H1 (cell line): ENCODE data around the gene PHLDA2. TPM values are rescaled to one million over a fixed set of nuclear protein-coding genes. Genes with fewer than 3 reads are reported as not detected.

Experiments
- CTCF ChIA-PET: fragments of 300-600 bp; sonication (Branson Sonifier 250); formaldehyde crosslinking; loops from one replicate; lab custom pipeline; 2021; ENCODE audit not compliant: partially characterized antibody; lab: Charles Lee
- POLR2A ChIA-PET: fragments of 300-600 bp; sonication (Branson Sonifier 250); formaldehyde crosslinking; loops from one replicate; lab custom pipeline; 2021; ENCODE audit warnings: inconsistent platforms; ENCODE audit not compliant: partially characterized antibody; lab: Charles Lee
- DNase-seq, 2 experiments: peaks; one replicate each; pipeline versions ENCODE4 v3.0.0 to v3.0.0-alpha.2; 2010 to 2022; ENCODE audit warnings: low spot score in 2 of 2, low read depth in 1 of 2, mixed read lengths in 1 of 2
- FAIRE-seq: peaks from 2 replicates; lab custom pipeline; 2011; peaks lifted over from hg19 to GRCh38; lab: Jason Lieb, UNC
- H2AFZ ChIP-seq: 2 replicates; pipeline ENCODE4 v1.8.1; 2012; ENCODE audit warnings: low read length, inconsistent platforms
- H2AK5ac ChIP-seq: 2 replicates; pipeline ENCODE4 v1.6.1; 2013; ENCODE audit warnings: low read depth, low read length
- H2BK120ac ChIP-seq: replicated peaks from 2 replicates; pipeline ENCODE3; 2013; ENCODE audit warnings: low read depth, low read length, inconsistent platforms
- H2BK12ac ChIP-seq: 2 replicates; pipeline ENCODE4 v1.6.1; 2013; ENCODE audit warnings: low read depth, low read length
- H2BK15ac ChIP-seq: 2 replicates; pipeline ENCODE4 v1.6.1; 2013; ENCODE audit warnings: low read length
- H2BK20ac ChIP-seq: 2 replicates; pipeline ENCODE4 v1.6.1; 2013; ENCODE audit warnings: low read length
- H2BK5ac ChIP-seq: 2 replicates; pipeline ENCODE4 v1.6.1; 2013; ENCODE audit warnings: low read depth, low read length
- H3K14ac ChIP-seq: 2 replicates; pipeline ENCODE4 v1.6.1; 2013; ENCODE audit warnings: inconsistent platforms; ENCODE audit not compliant: insufficient read length
- H3K18ac ChIP-seq: 2 replicates; pipeline ENCODE4 v1.6.1; 2013; ENCODE audit warnings: low read length; ENCODE audit errors: extremely low read depth
- H3K23ac ChIP-seq: 2 replicates; pipeline ENCODE4 v1.6.1; 2013; ENCODE audit warnings: inconsistent platforms; ENCODE audit not compliant: insufficient read length
- H3K23me2 ChIP-seq: 2 replicates; pipeline ENCODE4 v1.6.1; 2013; ENCODE audit warnings: low read depth, low read length
- H3K27ac ChIP-seq: 2 replicates; pipeline ENCODE4 v1.6.1; 2011; ENCODE audit warnings: low read depth, low read length, inconsistent platforms
- H3K27me3 ChIP-seq, 4 experiments: replicated peaks in 1 of 4; 1 replicate in 1 of 4; 2 replicates in 3 of 4; pipeline versions ENCODE4 v1.6.1 to v1.8.1; 2011 to 2013; ENCODE audit warnings: low read length in 3 of 4, mild to moderate bottlenecking in 3 of 4, inconsistent platforms in 2 of 4, mixed read lengths in 2 of 4, moderate library complexity in 1 of 4; ENCODE audit not compliant: control insufficient read depth in 3 of 4, insufficient read depth in 3 of 4; ENCODE audit errors: extremely low read depth in 1 of 4
- H3K36me3 ChIP-seq, 4 experiments: 2 replicates each; pipeline versions ENCODE4 v1.6.1 to v1.8.1; 2011 to 2013; ENCODE audit warnings: mild to moderate bottlenecking in 4 of 4, low read length in 3 of 4, moderate library complexity in 2 of 4, control low read depth in 1 of 4, inconsistent platforms in 1 of 4; ENCODE audit not compliant: insufficient read depth in 4 of 4, control insufficient read depth in 2 of 4
- H3K4ac ChIP-seq: replicated peaks from 2 replicates; pipeline ENCODE3; 2013; ENCODE audit warnings: low read length, low read depth, mixed read lengths, inconsistent platforms; ENCODE audit not compliant: insufficient read length
- H3K4me1 ChIP-seq, 4 experiments: replicated peaks in 1 of 4; 1 replicate in 1 of 4; 2 replicates in 3 of 4; pipeline versions ENCODE4 v1.6.1 to v1.8.1; 2011 to 2013; ENCODE audit warnings: low read length in 3 of 4, inconsistent platforms in 2 of 4, mixed read lengths in 1 of 4; ENCODE audit not compliant: insufficient read depth in 4 of 4, control insufficient read depth in 3 of 4
- H3K4me2 ChIP-seq, 2 experiments: 2 replicates each; pipeline versions ENCODE4 v1.6.1 to v1.8.1; 2011 to 2013; ENCODE audit warnings: low read depth in 2 of 2, low read length in 2 of 2, control low read depth in 1 of 2, inconsistent platforms in 1 of 2, mild to moderate bottlenecking in 1 of 2; ENCODE audit not compliant: insufficient read depth in 1 of 2
- H3K4me3 ChIP-seq, 4 experiments: fragments of 200-600, 300-600 bp in 1 of 4; sonication (generic), shearing (Covaris generic), sonication (Bioruptor Twin) in 1 of 4; 2 replicates each; pipeline versions ENCODE4 v1.5.1 to v1.8.1; 2011 to 2016; ENCODE audit warnings: low read length in 4 of 4, low read depth in 3 of 4, control low read depth in 2 of 4, inconsistent platforms in 2 of 4, mild to moderate bottlenecking in 2 of 4, mixed read lengths in 1 of 4, moderate library complexity in 1 of 4; ENCODE audit not compliant: insufficient read depth in 2 of 4; ENCODE audit errors: extremely low read depth in 1 of 4
- H3K56ac ChIP-seq: replicated peaks from 2 replicates; pipeline ENCODE3; 2013; ENCODE audit warnings: low read depth, mild to moderate bottlenecking, mixed read lengths, low read length, inconsistent platforms; ENCODE audit not compliant: insufficient read length
- H3K79me1 ChIP-seq: 2 replicates; pipeline ENCODE4 v1.6.1; 2013; ENCODE audit warnings: low read depth, low read length, control low read depth
- H3K79me2 ChIP-seq, 2 experiments: 2 replicates each; pipeline versions ENCODE4 v1.6.1 to v1.8.1; 2012 to 2013; ENCODE audit warnings: low read length in 2 of 2, mild to moderate bottlenecking in 2 of 2, inconsistent platforms in 1 of 2; ENCODE audit not compliant: insufficient read depth in 2 of 2, control insufficient read depth in 1 of 2
- H3K9ac ChIP-seq, 4 experiments: replicated peaks in 1 of 4; 1 replicate in 1 of 4; 2 replicates in 3 of 4; pipeline versions ENCODE4 v1.6.1 to v1.8.1; 2011 to 2013; ENCODE audit warnings: low read depth in 3 of 4, low read length in 3 of 4, control low read depth in 2 of 4, mild to moderate bottlenecking in 2 of 4, moderate library complexity in 2 of 4, inconsistent platforms in 1 of 4; ENCODE audit errors: extremely low read depth in 1 of 4
- H3K9me3 ChIP-seq, 2 experiments: 2 replicates each; pipeline versions ENCODE4 v1.6.1 to v1.8.1; 2012 to 2013; ENCODE audit warnings: mild to moderate bottlenecking in 2 of 2, moderate library complexity in 2 of 2, control low read depth in 1 of 2, inconsistent platforms in 1 of 2, low read depth in 1 of 2, low read length in 1 of 2, mixed read lengths in 1 of 2; ENCODE audit not compliant: insufficient read depth in 2 of 2
- H4K20me1 ChIP-seq, 2 experiments: replicated peaks in 1 of 2; 2 replicates each; pipeline versions ENCODE3 to v1.8.1; 2011 to 2013; ENCODE audit warnings: inconsistent platforms in 2 of 2, low read length in 2 of 2, mild to moderate bottlenecking in 1 of 2; ENCODE audit not compliant: insufficient read depth in 2 of 2, control insufficient read depth in 1 of 2
- H4K5ac ChIP-seq: 2 replicates; pipeline ENCODE4 v1.6.1; 2013; ENCODE audit warnings: low read length, low read depth, mixed read lengths, inconsistent platforms; ENCODE audit not compliant: insufficient read length
- H4K8ac ChIP-seq: 2 replicates; pipeline ENCODE4 v1.8.0; 2013; ENCODE audit warnings: mild to moderate bottlenecking, moderate library complexity, low read length, inconsistent platforms; ENCODE audit not compliant: insufficient read depth; ENCODE audit errors: extremely low read depth
- H4K91ac ChIP-seq: replicated peaks from 2 replicates; pipeline ENCODE3; 2013; ENCODE audit warnings: low read length, mixed read lengths, inconsistent platforms; ENCODE audit not compliant: insufficient read length
- CBX5 ChIP-seq: fragments of 300-800, 300-1000 bp; sonication (generic); IDR thresholded peaks from 2 replicates; pipeline ENCODE4 v1.7.1; 2016; ENCODE audit warnings: antibody characterized with exemption, low read length, low read depth
- CHD2 ChIP-seq: IDR thresholded peaks from 2 replicates; pipeline ENCODE4 v1.6.1; 2012; ENCODE audit warnings: low read length, improper control_type of control experiment
- CREB1 ChIP-seq: IDR thresholded peaks from 2 replicates; pipeline ENCODE4 v1.6.1; 2012; ENCODE audit warnings: inconsistent platforms
- KDM1A ChIP-seq: fragments of 200-600, 300-600 bp; sonication (generic); IDR thresholded peaks from 2 replicates; pipeline ENCODE4 v1.7.1; 2016; ENCODE audit warnings: mild to moderate bottlenecking, low read length, borderline replicate concordance
- RXRA ChIP-seq: IDR thresholded peaks from 2 replicates; pipeline ENCODE4 v1.6.1; 2011; ENCODE audit warnings: low read depth, mild to moderate bottlenecking, low read length, moderate library complexity; ENCODE audit not compliant: insufficient read depth
- SIN3A ChIP-seq, 2 experiments: IDR thresholded peaks in 1 of 2; conservative IDR thresholded peaks in 1 of 2; 2 replicates each; pipeline ENCODE4 v1.6.1; 2011 to 2012; ENCODE audit warnings: low read length in 2 of 2, improper control_type of control experiment in 1 of 2, low read depth in 1 of 2, mild to moderate bottlenecking in 1 of 2
- SIRT6 ChIP-seq: IDR thresholded peaks from one replicate; pipeline ENCODE4 v1.7.1; 2012; ENCODE audit warnings: low read length, inconsistent platforms
- SIX5 ChIP-seq: IDR thresholded peaks from 2 replicates; pipeline ENCODE4 v1.6.1; 2011; ENCODE audit warnings: mild to moderate bottlenecking, low read depth, low read length
- SUZ12 ChIP-seq: fragments of 200-600 bp; sonication (generic); IDR thresholded peaks from 2 replicates; pipeline ENCODE4 v1.6.1; 2012; ENCODE audit warnings: mild to moderate bottlenecking, inconsistent platforms, low read length, moderate library complexity, mixed read lengths
- YY1 ChIP-seq: IDR thresholded peaks from 2 replicates; pipeline ENCODE4 v1.6.1; 2011; ENCODE audit warnings: low read depth, mild to moderate bottlenecking, low read length
- WGBS, 2 experiments: shearing (Covaris generic) in 1 of 2; methylation state at CpG; one replicate each; pipeline versions ENCODE4 v1.1.6 to v1.1.7; 2013 to 2015; ENCODE audit warnings: low lambda C conversion rate in 2 of 2, mixed read lengths in 2 of 2, inconsistent platforms in 1 of 2, low coverage in 1 of 2, missing lambda C conversion rate in 1 of 2; ENCODE audit not compliant: insufficient replicate concordance in 2 of 2, insufficient coverage in 1 of 2, insufficient read length in 1 of 2; ENCODE audit errors: extremely low coverage in 1 of 2, missing lambda C conversion rate in 1 of 2; 5-methylcytosine and 5-hydroxymethylcytosine counted together
- polyA plus RNA-seq, 7 experiments: library from polyadenylated mRNA; depleted of rRNA in 3 of 7; stranded (reverse) in 5 of 7; unstranded in 2 of 7; fragments of >200 nt in 5 of 7; fragments of 200-250 nt in 2 of 7; gene quantifications; 1 replicate in 5 of 7; 2 replicates in 1 of 7; 4 replicates in 1 of 7; pipeline versions ENCODE4 v1.2.1 to v1.2.3, GENCODE V29; 2011 to 2013; ENCODE audit warnings: missing spikeins in 2 of 7, mixed read lengths in 2 of 7
- total RNA-seq: library from RNA; stranded (reverse); fragmentation: NEBNext Ultra II Directional; extraction: Animal tissue kit (Norgen Biotek cat#: 25700); gene quantifications from 2 replicates; pipeline ENCODE4 v1.2.1, GENCODE V29; 2021
- TF ChIP-seq, protein P1 (sequence below): IDR thresholded peaks from 2 replicates; pipeline ENCODE4 v1.6.1; 2012; ENCODE audit warnings: low read length, inconsistent platforms

PHLDA2 gene
- total and polyA plus RNA-seq, 2 of the 8 experiments (the other 6 are each of a cell fraction or from before 2014, with no cell fraction given) = 5.2 to 7.6 TPM

DNA sequence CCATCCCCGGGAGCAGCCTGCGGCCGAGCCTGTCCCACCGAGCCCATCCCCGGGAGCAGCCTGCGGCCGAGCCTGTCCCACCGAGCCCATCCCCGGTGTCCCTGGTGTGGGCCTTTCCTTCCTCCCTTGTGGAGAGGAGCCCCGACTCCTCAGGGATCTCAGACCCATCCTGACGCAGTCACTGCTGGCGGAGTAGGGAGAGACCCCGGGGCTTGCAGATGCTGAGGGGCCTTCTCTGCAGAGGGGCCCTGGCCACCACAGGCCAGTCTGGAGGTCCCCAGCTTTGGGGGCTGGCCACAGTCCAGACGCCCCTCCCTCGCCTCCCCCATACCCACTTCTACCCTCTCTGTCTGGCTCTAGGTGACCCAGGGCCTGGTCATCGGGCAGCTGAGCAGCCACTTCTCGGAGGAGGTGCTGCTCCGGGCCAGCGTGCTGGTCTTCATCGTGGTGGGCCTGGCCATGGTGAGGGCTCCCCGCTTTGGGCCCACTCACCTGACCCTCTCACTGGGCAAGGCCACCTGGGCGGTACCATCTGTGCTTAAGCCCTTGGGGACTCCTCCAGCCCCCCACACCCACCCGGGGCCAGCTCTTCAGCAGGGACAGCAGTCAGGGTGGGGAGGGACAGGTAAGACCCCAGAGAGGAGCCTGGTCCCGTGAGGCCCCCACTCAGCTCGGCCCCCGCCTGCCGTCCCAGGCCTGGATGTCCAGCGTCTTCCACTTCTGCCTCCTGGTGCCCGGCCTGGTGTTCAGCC, 7.3 kb downstream of the PHLDA2 start:
- H3K9ac ChIP-seq = no peak overlapping the region
- no peak overlapping the region for H3K14ac ChIP-seq
- no peaks in the 10 kb centered on the region for H3K36me3 ChIP-seq
- no peak for DNase-seq
- 89% methylated on average over 19 of the region's 29 CpGs; no CpG with 5 or more reads in 1 of the 2 experiments for WGBS, 2 experiments
- no peaks in the 10 kb centered on the region for H3K23me2 ChIP-seq
- no peak overlapping the region for H2BK12ac ChIP-seq
- CTCF ChIA-PET = interaction anchor here (0.8 to 3.2 kb wide), 5 partner anchors 8 to 391 kb away, joined by 3 to 14 read pairs (median 6); partner anchors contain the start of gene PHLDA2
- no peaks in the 10 kb centered on the region for H3K79me1 ChIP-seq
- H2BK20ac ChIP-seq = no peak overlapping the region
- no peak overlapping the region for H2AK5ac ChIP-seq
- no peaks in the 10 kb centered on the region for H3K4me1 ChIP-seq
- no peak overlapping the region for H3K4ac ChIP-seq
- H4K8ac ChIP-seq = no peak overlapping the region
- no peaks in the 10 kb centered on the region for H3K9me3 ChIP-seq
- no peak overlapping the region for H2BK120ac ChIP-seq
- H3K18ac ChIP-seq = no peak overlapping the region
- H3K4me2 ChIP-seq = no peak overlapping the region
- no peak overlapping the region for H4K91ac ChIP-seq
- H4K5ac ChIP-seq = no peak overlapping the region
- no peak for FAIRE-seq
- no peak overlapping the region for H3K56ac ChIP-seq
- H2BK15ac ChIP-seq = no peak overlapping the region
- H2BK5ac ChIP-seq = no peak overlapping the region
- H3K4me3 ChIP-seq = no peak overlapping the region
- H4K20me1 ChIP-seq = peaks cover 0 to 4% of the 10 kb centered on the region in 2 experiments
- no peak overlapping the region for H2AFZ ChIP-seq
- no peak overlapping the region for H3K27ac ChIP-seq
- POLR2A ChIA-PET = interaction anchor here (1.4 kb wide), 1 partner anchor 8 kb away, joined by 4 read pairs; no protein-coding TSS in a partner anchor
- no peaks in the 10 kb centered on the region for H3K79me2 ChIP-seq
- peaks cover 0 to 11% (median 5%) of the 10 kb centered on the region in 4 experiments; a peak in 5 of 7 replicates for H3K27me3 ChIP-seq
- no peak overlapping the region for H3K23ac ChIP-seq
- TF ChIP-seq, protein P1, sequence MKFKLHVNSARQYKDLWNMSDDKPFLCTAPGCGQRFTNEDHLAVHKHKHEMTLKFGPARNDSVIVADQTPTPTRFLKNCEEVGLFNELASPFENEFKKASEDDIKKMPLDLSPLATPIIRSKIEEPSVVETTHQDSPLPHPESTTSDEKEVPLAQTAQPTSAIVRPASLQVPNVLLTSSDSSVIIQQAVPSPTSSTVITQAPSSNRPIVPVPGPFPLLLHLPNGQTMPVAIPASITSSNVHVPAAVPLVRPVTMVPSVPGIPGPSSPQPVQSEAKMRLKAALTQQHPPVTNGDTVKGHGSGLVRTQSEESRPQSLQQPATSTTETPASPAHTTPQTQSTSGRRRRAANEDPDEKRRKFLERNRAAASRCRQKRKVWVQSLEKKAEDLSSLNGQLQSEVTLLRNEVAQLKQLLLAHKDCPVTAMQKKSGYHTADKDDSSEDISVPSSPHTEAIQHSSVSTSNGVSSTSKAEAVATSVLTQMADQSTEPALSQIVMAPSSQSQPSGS = no peak
- TF ChIP-seq YY1 (no peak), SUZ12 (no peak), RXRA (no peak), CBX5 (no peak), SIN3A (conservative IDR thresholded peaks at IDR 0.05 in 1 of 2, IDR thresholded peaks at IDR 0.05 in 1 of 2; ENCODE audit: low read depth in 1 of 2, low read length in 2 of 2) (no peak), SIX5 (no peak), SIRT6 (no peak), KDM1A (no peak), CHD2 (no peak), CREB1 (no peak)
